Gastroesophageal sphincter (tissue), 3 donors: ENCODE results near the gene CYTIP.

Experiments used
- CTCF ChIP-seq, 4 experiments: fragments of 200-600 bp in 2 of 4; fragments of 450-650 bp in 2 of 4; sonication (generic) in 1 of 4; IDR thresholded peaks; one replicate each; pipeline ENCODE4 v1.5.1; 2017 to 2019; ENCODE audit warnings: antibody characterized with exemption in 4 of 4, mild to moderate bottlenecking in 2 of 4, moderate library complexity in 2 of 4
- POLR2A ChIP-seq, 2 donors: fragments of 450-650 bp; IDR thresholded peaks; one replicate each; pipeline ENCODE4 v1.6.1; 2017; ENCODE audit warnings: antibody characterized with exemption in 2 of 2, mild to moderate bottlenecking in 2 of 2, moderate library complexity in 1 of 2

- TF ChIP-seq POLR2A (IDR thresholded peaks at IDR 0.05): no peak
- no peak for TF ChIP-seq CTCF (IDR thresholded peaks at IDR 0.05)
Measured at GRCh38 chr2:157468931-157469708, 25.2 kb upstream of the CYTIP start.
